ENCODE results near the gene PI4KA. TPM values are rescaled to one million over a fixed set of nuclear protein-coding genes. Genes with fewer than 3 reads are reported as not detected.
A peak's percentile ranks its signal among the peaks of the same experiment; 100 is the strongest.
"Not testable (repeated sequence)": the region's sequence is repeated elsewhere in the genome, so short reads cannot be mapped to it uniquely, and the experiment has no call there.

The PI4KA gene
- total RNA-seq, 6 donors from 2014 or later, result 68.6 to 251 (median 89.5) TPM

- Histone ChIP-seq H3K27ac (no peak overlapping the region), H3K4me3 (no peak overlapping the region), H3K4me1 (no peaks in the 10 kb centered on the region), H3K9me3 (no peaks in the 10 kb centered on the region), H3K36me3 (peaks cover 3 to 63% (median 33%) of the 10 kb centered on the region in 4 donors), H3K27me3 (no peaks in the 10 kb centered on the region)
- ATAC-seq (ENCODE audit: low FRiP score in 2 of 2) (no peak), DNase-seq (no peak)
- TF ChIP-seq EP300 (IDR thresholded peaks at IDR 0.05) (no peak), POLR2A (IDR thresholded peaks at IDR 0.05) (no peak), POLR2AphosphoS5 (IDR thresholded peaks at IDR 0.05) (no peak), CTCF (IDR thresholded peaks at IDR 0.05) (no peak)
- WGBS, 2 donors, result 82 to 91% methylated on average over 2 of the region's 2 CpGs
Observed at GRCh38 chr22:20740222-20740951, 118.2 kb downstream of the PI4KA start.

- 67 to 84% methylated on average over 12 of the region's 12 CpGs for WGBS, 2 donors
- no peak for ATAC-seq (ENCODE audit: low FRiP score in 2 of 2)
- H3K36me3 ChIP-seq, result peaks cover 3 to 45% (median 19%) of the 10 kb centered on the region in 4 donors
Observed at GRCh38 chr22:20738394-20739089, 120.1 kb downstream of the PI4KA start.

GRCh38 chr22:20736891-20737290 is 121.7 kb downstream of the PI4KA start:
- not testable (repeated sequence) for H3K9me3 ChIP-seq; H3K27ac ChIP-seq; H3K4me1 ChIP-seq; DNase-seq; ATAC-seq (ENCODE audit: low FRiP score in 2 of 2); H3K4me3 ChIP-seq; H3K27me3 ChIP-seq
- peaks cover 0 to 39% (median 12%) of the 10 kb centered on the region in 4 donors for H3K36me3 ChIP-seq
- WGBS, 2 donors, result 94 to 100% methylated on average over 3 of the region's 3 CpGs

More at GRCh38 chr22:20738394-20739089, 120.1 kb downstream of the PI4KA start:
- no peak for TF ChIP-seq POLR2AphosphoS5 (IDR thresholded peaks at IDR 0.05)
- no peak for TF ChIP-seq CTCF (IDR thresholded peaks at IDR 0.05)
- no peak for TF ChIP-seq EP300 (IDR thresholded peaks at IDR 0.05)
- no peak for TF ChIP-seq POLR2A (IDR thresholded peaks at IDR 0.05)
- Histone ChIP-seq H3K9me3 (no peaks in the 10 kb centered on the region), H3K4me3 (no peak overlapping the region), H3K27ac (no peak overlapping the region), H3K4me1 (no peaks in the 10 kb centered on the region), H3K27me3 (no peaks in the 10 kb centered on the region)
- DNase-seq, result no peak

- H3K27me3 ChIP-seq, DNase-seq, H3K4me3 ChIP-seq, H3K4me1 ChIP-seq, H3K27ac ChIP-seq, H3K9me3 ChIP-seq: not testable (repeated sequence)
- ATAC-seq (ENCODE audit: low FRiP score in 2 of 2), result peak; percentile 13 to 49
- H3K36me3 ChIP-seq, result peaks cover 0 to 36% (median 13%) of the 10 kb centered on the region in 4 donors
- 63 to 91% methylated on average over 9 of the region's 15 CpGs for WGBS, 2 donors
Observed at GRCh38 chr22:20735356-20736162, 123.1 kb downstream of the PI4KA start.

GRCh38 chr22:20732431-20732830 is 126.2 kb downstream of the PI4KA start:
- DNase-seq; ATAC-seq (ENCODE audit: low FRiP score in 2 of 2); H3K4me1 ChIP-seq; H3K4me3 ChIP-seq; H3K9me3 ChIP-seq; H3K27ac ChIP-seq; H3K27me3 ChIP-seq: not testable (repeated sequence)
- 99 to 100% methylated on average over 4 to 5 of the region's 8 CpGs for WGBS, 2 donors
- peaks cover 11 to 52% (median 36%) of the 10 kb centered on the region in 4 donors for H3K36me3 ChIP-seq

- TF ChIP-seq EP300 (IDR thresholded peaks at IDR 0.05) (no peak), POLR2AphosphoS5 (IDR thresholded peaks at IDR 0.05) (no peak), POLR2A (IDR thresholded peaks at IDR 0.05) (no peak), CTCF (IDR thresholded peaks at IDR 0.05) (no peak)
- 89 to 95% methylated on average over 10 to 13 of the region's 13 CpGs for WGBS, 2 donors
Observed at GRCh38 chr22:20729194-20729593, 129.4 kb downstream of the PI4KA start.

More at GRCh38 chr22:20729194-20729593, 129.4 kb downstream of the PI4KA start:
- no peak for DNase-seq
- no peaks in the 10 kb centered on the region for H3K4me1 ChIP-seq
- ATAC-seq (ENCODE audit: low FRiP score in 2 of 2), result peak in 1 of 2 donors; percentile 32
- H3K9me3 ChIP-seq, result no peaks in the 10 kb centered on the region
- H3K4me3 ChIP-seq, result no peak overlapping the region
- no peaks in the 10 kb centered on the region for H3K27me3 ChIP-seq
- no peak overlapping the region for H3K27ac ChIP-seq
- H3K36me3 ChIP-seq, result peaks cover 21 to 83% (median 59%) of the 10 kb centered on the region in 4 donors

Measured in upper lobe of left lung (tissue), 6 donors.